Osteoblast (primary cell): Measurements from ENCODE around the gene CSNK2A2. TPM values are rescaled to one million over a fixed set of nuclear protein-coding genes. Genes with fewer than 3 reads are reported as not detected.

Experiments used
- DNase-seq: peaks from one replicate; pipeline ENCODE4 v3.0.0; 2011; ENCODE audit warnings: low spot score, mixed read lengths; ENCODE audit not compliant: insufficient read length; ENCODE audit errors: missing footprints
- H2AFZ ChIP-seq: 2 replicates; pipeline ENCODE4 v1.6.0; 2011; ENCODE audit warnings: mild to moderate bottlenecking, low read length
- H3K27ac ChIP-seq: 2 replicates; pipeline ENCODE4 v1.5.1; 2011; ENCODE audit warnings: mild to moderate bottlenecking, low read depth, low read length, moderate library complexity
- H3K27me3 ChIP-seq: 2 replicates; pipeline ENCODE4 v1.6.0; 2012; ENCODE audit warnings: mild to moderate bottlenecking, control low read depth, inconsistent platforms, low read length, moderate library complexity; ENCODE audit not compliant: insufficient read depth
- H3K36me3 ChIP-seq: 2 replicates; pipeline ENCODE4 v1.5.1; 2011; ENCODE audit warnings: mild to moderate bottlenecking, low read length, control low read depth, moderate library complexity; ENCODE audit not compliant: insufficient read depth
- H3K4me1 ChIP-seq: 2 replicates; pipeline ENCODE4 v1.5.1; 2011; ENCODE audit warnings: mild to moderate bottlenecking, low read length, control low read depth, moderate library complexity; ENCODE audit not compliant: insufficient read depth
- H3K4me2 ChIP-seq: 2 replicates; pipeline ENCODE4 v1.6.0; 2011; ENCODE audit warnings: mild to moderate bottlenecking, low read length; ENCODE audit not compliant: insufficient read depth
- H3K4me3 ChIP-seq: fragments of 200-600 bp; sonication (generic); 3 replicates; pipeline ENCODE4 v1.5.1; 2012; ENCODE audit warnings: mild to moderate bottlenecking, low read length, inconsistent platforms; ENCODE audit not compliant: insufficient read depth
- H3K79me2 ChIP-seq: 2 replicates; pipeline ENCODE4 v1.6.0; 2012; ENCODE audit warnings: mild to moderate bottlenecking, low read length, control low read depth, inconsistent platforms; ENCODE audit not compliant: insufficient read depth
- H3K9me3 ChIP-seq: 2 replicates; pipeline ENCODE4 v1.5.1; 2011; ENCODE audit warnings: low read depth, low read length, control low read depth
- H4K20me1 ChIP-seq: 2 replicates; pipeline ENCODE4 v1.6.0; 2012; ENCODE audit warnings: mild to moderate bottlenecking, low read length, control low read depth; ENCODE audit not compliant: insufficient read depth
- CTCF ChIP-seq: IDR thresholded peaks from 2 replicates; pipeline ENCODE4 v1.5.1; 2011; ENCODE audit warnings: mild to moderate bottlenecking, low read depth, low read length, moderate library complexity; ENCODE audit errors: extremely low read depth
- total RNA-seq: library from RNA; depleted of rRNA; stranded (reverse); fragments of >200 nt; gene quantifications from 2 replicates; pipeline ENCODE4 v1.2.3, GENCODE V29; 2012

Gene CSNK2A2
- 38.6 and 40.5 TPM in 2 replicates for total RNA-seq

GRCh38 chr16:58198022-58198683 lies at the start of gene CSNK2A2:
CSNK2A2 (minus strand) TSS chr16:58198106; CDS start chr16:58197736, 370 bp downstream.
- DNase-seq: peak; percentile 99
- H3K4me2 ChIP-seq: peak within 1 kb of the TSS; percentile 90
- no peak for TF ChIP-seq CTCF
- H3K36me3 ChIP-seq: peaks cover 27% of the 10 kb centered on the region
- peak within 1 kb of the TSS; percentile 76 for H3K4me3 ChIP-seq
- peaks cover 7% of the 10 kb centered on the region for H3K27me3 ChIP-seq
- H3K27ac ChIP-seq: peak within 1 kb of the TSS; percentile 13
- H4K20me1 ChIP-seq: peaks cover 14% of the 10 kb centered on the region
- H3K4me1 ChIP-seq: peaks cover 12% of the 10 kb centered on the region
- H3K9me3 ChIP-seq: no peaks in the 10 kb centered on the region
- peaks cover 42% of the 10 kb centered on the region for H3K79me2 ChIP-seq
- H2AFZ ChIP-seq: peak within 1 kb of the TSS; percentile 91

- no peak for DNase-seq
- Histone ChIP-seq H3K9me3 (no peaks in the 10 kb centered on the region), H3K27ac (no peak overlapping the region), H3K4me2 (no peak overlapping the region), H3K4me3 (no peak overlapping the region), H4K20me1 (no peaks in the 10 kb centered on the region), H3K4me1 (no peaks in the 10 kb centered on the region), H3K36me3 (no peaks in the 10 kb centered on the region), H3K27me3 (peaks cover 21% of the 10 kb centered on the region), H2AFZ (no peak overlapping the region), H3K79me2 (no peaks in the 10 kb centered on the region)
- no peak for TF ChIP-seq CTCF
Measured at GRCh38 chr16:58243528-58244004, 45.7 kb upstream of the CSNK2A2 start.

GRCh38 chr16:58236831-58237230 lies 38.9 kb upstream of the CSNK2A2 start:
- peak overlapping the region; percentile 78 for H3K4me2 ChIP-seq
- no peaks in the 10 kb centered on the region for H4K20me1 ChIP-seq
- H3K79me2 ChIP-seq: no peaks in the 10 kb centered on the region
- H3K27ac ChIP-seq: no peak overlapping the region
- no peak overlapping the region for H2AFZ ChIP-seq
- no peak overlapping the region for H3K4me3 ChIP-seq
- peaks cover 4% of the 10 kb centered on the region for H3K4me1 ChIP-seq
- no peaks in the 10 kb centered on the region for H3K36me3 ChIP-seq
- DNase-seq: peak; percentile 5
- H3K9me3 ChIP-seq: no peaks in the 10 kb centered on the region
- peaks cover 14% of the 10 kb centered on the region for H3K27me3 ChIP-seq
- no peak for TF ChIP-seq CTCF

- Histone ChIP-seq H4K20me1 (no peaks in the 10 kb centered on the region), H3K27ac (no peak overlapping the region), H2AFZ (peak overlapping the region; percentile 89), H3K36me3 (no peaks in the 10 kb centered on the region), H3K9me3 (no peaks in the 10 kb centered on the region), H3K4me2 (peak overlapping the region; percentile 78), H3K4me3 (peak overlapping the region; percentile 62), H3K79me2 (no peaks in the 10 kb centered on the region), H3K27me3 (peaks cover 13% of the 10 kb centered on the region), H3K4me1 (peaks cover 4% of the 10 kb centered on the region)
- DNase-seq: peak; percentile 84
- TF ChIP-seq CTCF: no peak
Measured at GRCh38 chr16:58236231-58236690, 38.4 kb upstream of the CSNK2A2 start.
